WTC11 (cell line): Measurements from ENCODE around the gene GRIA2. TPM values are rescaled to one million over a fixed set of nuclear protein-coding genes. Genes with fewer than 3 reads are reported as not detected.

Experiments used
- ATAC-seq: fragments of 200-7000 bp; cut with Tn5 transposase; 2 replicates; pipeline ENCODE4 v1.10.0; 2021; ENCODE audit warnings: mild to moderate bottlenecking, moderate library complexity
- CTCF ChIA-PET: fragments of 300-600 bp; sonication (Branson Sonifier 250); formaldehyde crosslinking; loops from one replicate; lab custom pipeline; 2021; ENCODE audit warnings: antibody characterized with exemption; lab: Charles Lee
- POLR2A ChIA-PET: fragments of 350-600 bp; sonication (Branson Sonifier 250); formaldehyde crosslinking; loops from one replicate; lab custom pipeline; 2021; ENCODE audit warnings: antibody characterized with exemption; lab: Charles Lee
- DNase-seq: peaks from one replicate; pipeline ENCODE4 v3.0.0; 2021; ENCODE audit warnings: low spot score
- H3K27ac Mint-ChIP-seq: 2 replicates; pipeline ENCODE4 v1.8.0; 2021; ENCODE audit warnings: mixed read lengths
- H3K27me3 Mint-ChIP-seq: 2 replicates; pipeline ENCODE4 v1.8.0; 2021; ENCODE audit warnings: low read depth, mild to moderate bottlenecking, moderate library complexity, mixed read lengths
- H3K36me3 Mint-ChIP-seq: 2 replicates; pipeline ENCODE4 v1.8.0; 2021; ENCODE audit warnings: mixed read lengths
- H3K4me1 Mint-ChIP-seq: 2 replicates; pipeline ENCODE4 v1.8.0; 2022; ENCODE audit warnings: mixed read lengths
- H3K4me3 Mint-ChIP-seq: 2 replicates; pipeline ENCODE4 v1.8.0; 2021; ENCODE audit warnings: mild to moderate bottlenecking, moderate library complexity, mixed read lengths
- H3K9me3 Mint-ChIP-seq: 2 replicates; pipeline ENCODE4 v1.8.0; 2021; ENCODE audit warnings: mixed read lengths
- AR ChIP-seq: fragments of 250-450 bp; sonication (Bioruptor Pico); IDR thresholded peaks from 2 replicates; pipeline ENCODE4 v1.9.0; 2021; ENCODE audit warnings: mild to moderate bottlenecking
- ATF2 ChIP-seq: sonication (generic); formaldehyde crosslinking; IDR thresholded peaks from 2 replicates; pipeline ENCODE4 v1.8.1; 2022; ENCODE audit warnings: low read depth, missing genetic modification reagents, borderline replicate concordance
- ELF4 ChIP-seq: sonication (generic); formaldehyde crosslinking; IDR thresholded peaks from 2 replicates; pipeline ENCODE4 v1.8.1; 2022; ENCODE audit warnings: low read depth, mild to moderate bottlenecking, moderate library complexity, missing genetic modification reagents
- EMX1 ChIP-seq: fragments of 250-450 bp; sonication (Bioruptor Pico); IDR thresholded peaks from 2 replicates; pipeline ENCODE4 v1.8.0; 2021; ENCODE audit warnings: mild to moderate bottlenecking
- JAZF1 ChIP-seq: fragments of 250-450 bp; sonication (Bioruptor Pico); IDR thresholded peaks from 2 replicates; pipeline ENCODE4 v1.9.0; 2021; ENCODE audit warnings: moderate library complexity, mild to moderate bottlenecking, inconsistent platforms
- JUN ChIP-seq: sonication (generic); formaldehyde crosslinking; IDR thresholded peaks from 2 replicates; pipeline ENCODE4 v1.8.0; 2023; ENCODE audit warnings: mild to moderate bottlenecking, missing genetic modification reagents
- MXD4 ChIP-seq: fragments of 250-450 bp; sonication (Bioruptor Pico); IDR thresholded peaks from 2 replicates; pipeline ENCODE4 v1.8.0; 2021; ENCODE audit warnings: mild to moderate bottlenecking, moderate library complexity, borderline replicate concordance
- NFATC4 ChIP-seq: fragments of 250-450 bp; sonication (Bioruptor Pico); IDR thresholded peaks from 2 replicates; pipeline ENCODE4 v1.9.0; 2021; ENCODE audit warnings: mild to moderate bottlenecking
- NFE2L1 ChIP-seq: sonication (generic); formaldehyde crosslinking; IDR thresholded peaks from 2 replicates; pipeline ENCODE4 v1.8.1; 2023; ENCODE audit warnings: missing genetic modification reagents
- NFYB ChIP-seq: sonication (generic); formaldehyde crosslinking; conservative IDR thresholded peaks from 2 replicates; pipeline ENCODE4 v1.8.0; 2022; ENCODE audit warnings: low read depth, missing genetic modification reagents
- NR1H2 ChIP-seq: sonication (generic); formaldehyde crosslinking; IDR thresholded peaks from 2 replicates; pipeline ENCODE4 v1.9.0; 2021; ENCODE audit warnings: mild to moderate bottlenecking, moderate library complexity, missing genetic modification reagents
- NR2C2 ChIP-seq: sonication (generic); formaldehyde crosslinking; IDR thresholded peaks from 2 replicates; pipeline ENCODE4 v1.8.0; 2022; ENCODE audit warnings: mild to moderate bottlenecking, missing genetic modification reagents
- ZNF138 ChIP-seq: sonication (generic); formaldehyde crosslinking; conservative IDR thresholded peaks from 2 replicates; pipeline ENCODE4 v1.8.1; 2022; ENCODE audit warnings: mild to moderate bottlenecking, moderate library complexity, missing genetic modification reagents
- ZNF219 ChIP-seq: sonication (generic); formaldehyde crosslinking; IDR thresholded peaks from 2 replicates; pipeline ENCODE4 v1.8.0; 2023; ENCODE audit warnings: missing genetic modification reagents, mild to moderate bottlenecking, borderline replicate concordance
- ZNF317 ChIP-seq: sonication (generic); formaldehyde crosslinking; IDR thresholded peaks from 2 replicates; pipeline ENCODE4 v1.8.1; 2023; ENCODE audit warnings: low read depth, mild to moderate bottlenecking, moderate library complexity, missing genetic modification reagents, borderline replicate concordance
- total RNA-seq: library from RNA; stranded (reverse); gene quantifications from 3 replicates; pipeline ENCODE4 v1.2.3, GENCODE V29; 2021
- TF ChIP-seq, protein P1 (sequence below): sonication (generic); formaldehyde crosslinking; IDR thresholded peaks from 2 replicates; pipeline ENCODE4 v1.8.0; 2023; ENCODE audit warnings: missing genetic modification reagents
- TF ChIP-seq, protein P2 (sequence below): sonication (generic); formaldehyde crosslinking; IDR thresholded peaks from 2 replicates; pipeline ENCODE4 v1.8.0; 2023; ENCODE audit warnings: mild to moderate bottlenecking, missing genetic modification reagents
- TF ChIP-seq, protein P3 (sequence below): sonication (generic); formaldehyde crosslinking; IDR thresholded peaks from 2 replicates; pipeline ENCODE4 v1.8.1; 2022; ENCODE audit warnings: mild to moderate bottlenecking, moderate library complexity, missing genetic modification reagents
- TF ChIP-seq, protein P4 (sequence below): sonication (generic); formaldehyde crosslinking; IDR thresholded peaks from 2 replicates; pipeline ENCODE4 v1.8.0; 2022; ENCODE audit warnings: mild to moderate bottlenecking, missing genetic modification reagents
- TF ChIP-seq, protein P5 (sequence below): sonication (generic); formaldehyde crosslinking; IDR thresholded peaks from 2 replicates; pipeline ENCODE4 v1.8.1; 2023; ENCODE audit warnings: mild to moderate bottlenecking, missing genetic modification reagents, moderate library complexity
- TF ChIP-seq, protein P6 (sequence below): fragments of 250-450 bp; sonication (Bioruptor Pico); conservative IDR thresholded peaks from 2 replicates; pipeline ENCODE4 v1.9.0; 2021; ENCODE audit warnings: mild to moderate bottlenecking

Gene GRIA2
- total RNA-seq, 1 experiment from 2014 or later: not detected

DNA sequence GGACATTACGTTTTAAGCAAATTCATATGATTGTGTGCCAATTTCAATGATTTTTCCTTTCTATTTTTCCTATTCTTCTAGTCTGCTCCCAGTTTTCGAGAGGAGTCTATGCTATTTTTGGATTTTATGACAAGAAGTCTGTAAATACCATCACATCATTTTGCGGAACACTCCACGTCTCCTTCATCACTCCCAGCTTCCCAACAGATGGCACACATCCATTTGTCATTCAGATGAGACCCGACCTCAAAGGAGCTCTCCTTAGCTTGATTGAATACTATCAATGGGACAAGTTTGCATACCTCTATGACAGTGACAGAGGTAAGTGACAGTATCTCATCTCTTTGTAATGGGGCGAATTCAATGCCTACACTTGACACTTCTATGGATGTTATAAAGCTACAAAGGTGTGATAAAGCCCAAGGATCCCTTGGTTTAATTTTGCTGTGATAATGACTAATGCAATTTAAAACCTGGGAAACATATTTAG, 83.0 kb downstream of the GRIA2 start (continued):
- TF ChIP-seq JAZF1 (CRISPR knock-in tag) (no peak), NR2C2 (CRISPR knock-in tag) (no peak), ZNF317 (CRISPR knock-in tag) (no peak), ZNF138 (CRISPR knock-in tag) (no peak), ATF2 (CRISPR knock-in tag) (no peak), NR1H2 (no peak), ELF4 (CRISPR knock-in tag) (no peak), NFE2L1 (CRISPR knock-in tag) (no peak), AR (CRISPR knock-in tag) (no peak), MXD4 (CRISPR knock-in tag) (no peak), NFATC4 (CRISPR knock-in tag) (no peak)
- TF ChIP-seq, protein P1, sequence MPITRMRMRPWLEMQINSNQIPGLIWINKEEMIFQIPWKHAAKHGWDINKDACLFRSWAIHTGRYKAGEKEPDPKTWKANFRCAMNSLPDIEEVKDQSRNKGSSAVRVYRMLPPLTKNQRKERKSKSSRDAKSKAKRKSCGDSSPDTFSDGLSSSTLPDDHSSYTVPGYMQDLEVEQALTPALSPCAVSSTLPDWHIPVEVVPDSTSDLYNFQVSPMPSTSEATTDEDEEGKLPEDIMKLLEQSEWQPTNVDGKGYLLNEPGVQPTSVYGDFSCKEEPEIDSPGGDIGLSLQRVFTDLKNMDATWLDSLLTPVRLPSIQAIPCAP: no peak

- Mint-ChIP-seq H3K27me3 (no peaks in the 10 kb centered on the region), H3K4me3 (no peak overlapping the region), H3K4me1 (peaks cover 3% of the 10 kb centered on the region; the same call in 1 of the 2 replicates), H3K27ac (no peak overlapping the region), H3K9me3 (no peaks in the 10 kb centered on the region), H3K36me3 (no peaks in the 10 kb centered on the region)
- ATAC-seq (no peak), DNase-seq (no peak)
- CTCF ChIA-PET: no interaction called here
- TF ChIP-seq ZNF219 (CRISPR knock-in tag): no peak
- no peak for TF ChIP-seq EMX1 (CRISPR knock-in tag)
- TF ChIP-seq, protein P2, sequence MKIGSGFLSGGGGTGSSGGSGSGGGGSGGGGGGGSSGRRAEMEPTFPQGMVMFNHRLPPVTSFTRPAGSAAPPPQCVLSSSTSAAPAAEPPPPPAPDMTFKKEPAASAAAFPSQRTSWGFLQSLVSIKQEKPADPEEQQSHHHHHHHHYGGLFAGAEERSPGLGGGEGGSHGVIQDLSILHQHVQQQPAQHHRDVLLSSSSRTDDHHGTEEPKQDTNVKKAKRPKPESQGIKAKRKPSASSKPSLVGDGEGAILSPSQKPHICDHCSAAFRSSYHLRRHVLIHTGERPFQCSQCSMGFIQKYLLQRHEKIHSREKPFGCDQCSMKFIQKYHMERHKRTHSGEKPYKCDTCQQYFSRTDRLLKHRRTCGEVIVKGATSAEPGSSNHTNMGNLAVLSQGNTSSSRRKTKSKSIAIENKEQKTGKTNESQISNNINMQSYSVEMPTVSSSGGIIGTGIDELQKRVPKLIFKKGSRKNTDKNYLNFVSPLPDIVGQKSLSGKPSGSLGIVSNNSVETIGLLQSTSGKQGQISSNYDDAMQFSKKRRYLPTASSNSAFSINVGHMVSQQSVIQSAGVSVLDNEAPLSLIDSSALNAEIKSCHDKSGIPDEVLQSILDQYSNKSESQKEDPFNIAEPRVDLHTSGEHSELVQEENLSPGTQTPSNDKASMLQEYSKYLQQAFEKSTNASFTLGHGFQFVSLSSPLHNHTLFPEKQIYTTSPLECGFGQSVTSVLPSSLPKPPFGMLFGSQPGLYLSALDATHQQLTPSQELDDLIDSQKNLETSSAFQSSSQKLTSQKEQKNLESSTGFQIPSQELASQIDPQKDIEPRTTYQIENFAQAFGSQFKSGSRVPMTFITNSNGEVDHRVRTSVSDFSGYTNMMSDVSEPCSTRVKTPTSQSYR: no peak
- TF ChIP-seq, protein P3, sequence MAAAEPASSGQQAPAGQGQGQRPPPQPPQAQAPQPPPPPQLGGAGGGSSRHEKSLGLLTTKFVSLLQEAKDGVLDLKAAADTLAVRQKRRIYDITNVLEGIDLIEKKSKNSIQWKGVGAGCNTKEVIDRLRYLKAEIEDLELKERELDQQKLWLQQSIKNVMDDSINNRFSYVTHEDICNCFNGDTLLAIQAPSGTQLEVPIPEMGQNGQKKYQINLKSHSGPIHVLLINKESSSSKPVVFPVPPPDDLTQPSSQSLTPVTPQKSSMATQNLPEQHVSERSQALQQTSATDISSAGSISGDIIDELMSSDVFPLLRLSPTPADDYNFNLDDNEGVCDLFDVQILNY (CRISPR knock-in tag): no peak
- POLR2A ChIA-PET: no interaction called here
Measured at GRCh38 chr4:157304769-157305168, 84.2 kb downstream of the GRIA2 start.

DNA sequence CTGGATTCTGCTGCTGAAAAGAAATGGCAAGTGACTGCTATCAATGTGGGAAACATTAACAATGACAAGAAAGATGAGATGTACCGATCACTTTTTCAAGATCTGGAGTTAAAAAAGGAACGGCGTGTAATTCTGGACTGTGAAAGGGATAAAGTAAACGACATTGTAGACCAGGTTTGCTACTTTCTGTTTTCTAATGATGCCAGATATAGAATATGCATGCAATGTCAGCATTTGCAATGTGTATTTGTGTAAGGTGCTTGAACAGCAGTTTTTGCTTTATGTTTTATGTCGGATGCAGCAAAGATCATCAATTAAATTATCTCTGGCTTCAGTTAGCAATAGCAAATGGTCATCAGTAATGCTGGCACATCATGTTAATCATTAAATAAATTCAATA, 92.2 kb downstream of the GRIA2 start:
- CTCF ChIA-PET: no interaction called here
- H3K27ac Mint-ChIP-seq: no peak overlapping the region
- POLR2A ChIA-PET: no interaction called here
- no peak for ATAC-seq
- H3K4me3 Mint-ChIP-seq: no peak overlapping the region
- no peak for DNase-seq
- no peaks in the 10 kb centered on the region for H3K36me3 Mint-ChIP-seq
- no peaks in the 10 kb centered on the region for H3K4me1 Mint-ChIP-seq
- H3K9me3 Mint-ChIP-seq: no peaks in the 10 kb centered on the region
- H3K27me3 Mint-ChIP-seq: no peaks in the 10 kb centered on the region
- TF ChIP-seq JAZF1 (CRISPR knock-in tag): no peak
- TF ChIP-seq JUN (CRISPR knock-in tag): no peak
- TF ChIP-seq, protein P4, sequence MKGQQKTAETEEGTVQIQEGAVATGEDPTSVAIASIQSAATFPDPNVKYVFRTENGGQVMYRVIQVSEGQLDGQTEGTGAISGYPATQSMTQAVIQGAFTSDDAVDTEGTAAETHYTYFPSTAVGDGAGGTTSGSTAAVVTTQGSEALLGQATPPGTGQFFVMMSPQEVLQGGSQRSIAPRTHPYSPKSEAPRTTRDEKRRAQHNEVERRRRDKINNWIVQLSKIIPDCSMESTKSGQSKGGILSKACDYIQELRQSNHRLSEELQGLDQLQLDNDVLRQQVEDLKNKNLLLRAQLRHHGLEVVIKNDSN (CRISPR knock-in tag): no peak
- no peak for TF ChIP-seq NFYB (CRISPR knock-in tag)
- TF ChIP-seq, protein P5, sequence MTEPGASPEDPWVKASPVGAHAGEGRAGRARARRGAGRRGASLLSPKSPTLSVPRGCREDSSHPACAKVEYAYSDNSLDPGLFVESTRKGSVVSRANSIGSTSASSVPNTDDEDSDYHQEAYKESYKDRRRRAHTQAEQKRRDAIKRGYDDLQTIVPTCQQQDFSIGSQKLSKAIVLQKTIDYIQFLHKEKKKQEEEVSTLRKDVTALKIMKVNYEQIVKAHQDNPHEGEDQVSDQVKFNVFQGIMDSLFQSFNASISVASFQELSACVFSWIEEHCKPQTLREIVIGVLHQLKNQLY (CRISPR knock-in tag): no peak
- TF ChIP-seq, protein P6, sequence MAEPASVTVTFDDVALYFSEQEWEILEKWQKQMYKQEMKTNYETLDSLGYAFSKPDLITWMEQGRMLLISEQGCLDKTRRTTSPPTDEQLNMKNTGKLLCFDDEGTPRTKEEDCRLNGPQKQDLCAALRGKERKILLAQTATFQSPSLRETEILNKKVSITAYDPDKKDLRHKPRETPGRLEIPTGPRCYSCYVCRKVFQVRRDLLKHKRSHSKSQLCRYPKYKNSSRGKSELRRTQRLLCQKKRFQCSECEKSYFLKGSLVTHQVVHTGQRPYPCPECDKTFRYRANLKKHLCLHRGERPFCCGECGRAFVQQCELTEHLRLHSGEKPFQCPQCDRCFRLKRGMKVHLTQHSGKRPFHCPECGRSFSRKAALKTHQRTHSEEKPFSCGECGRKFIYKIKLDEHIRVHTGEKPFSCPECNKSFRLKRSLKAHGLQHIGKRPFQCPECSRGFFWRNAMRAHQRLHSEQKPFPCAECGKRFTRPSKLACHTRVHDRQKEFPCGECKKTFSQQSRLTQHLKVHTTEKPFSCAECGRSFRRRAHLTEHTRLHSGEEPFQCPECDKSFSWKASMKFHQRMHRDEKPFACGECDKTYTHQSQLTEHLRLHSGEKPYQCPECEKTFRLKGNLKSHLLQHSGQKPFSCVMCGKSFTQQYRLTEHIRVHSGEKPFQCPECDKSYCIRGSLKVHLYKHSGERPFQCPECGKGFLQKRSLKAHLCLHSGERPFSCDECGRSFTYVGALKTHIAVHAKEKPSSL (CRISPR knock-in tag): no peak
